Suprapubic skin (tissue), 4 donors: ENCODE data around the gene GSG1L.

Experiments
- CTCF ChIP-seq, 2 donors: fragments of 200-600 bp in 1 of 2; fragments of 450-650 bp in 1 of 2; sonication (generic) in 1 of 2; IDR thresholded peaks; one replicate each; pipeline ENCODE4 v1.5.1; 2016 to 2019; ENCODE audit warnings: antibody characterized with exemption in 2 of 2, mild to moderate bottlenecking in 1 of 2, moderate library complexity in 1 of 2
- EP300 ChIP-seq: sonication (generic); formaldehyde crosslinking; IDR thresholded peaks from one replicate; pipeline ENCODE4 v1.6.1; 2017; ENCODE audit warnings: antibody characterized with exemption
- POLR2A ChIP-seq, 2 donors: fragments of 450-650 bp; IDR thresholded peaks; one replicate each; pipeline ENCODE4 v1.6.1; 2017; ENCODE audit warnings: antibody characterized with exemption in 2 of 2, mild to moderate bottlenecking in 2 of 2, moderate library complexity in 2 of 2
- POLR2AphosphoS5 ChIP-seq, 3 donors: sonication (generic); formaldehyde crosslinking; IDR thresholded peaks; one replicate each; pipeline ENCODE4 v1.6.1; 2017; ENCODE audit warnings: antibody characterized with exemption in 3 of 3

GRCh38 chr16:28073836-28074235 lies 10.3 kb upstream of the GSG1L start:
- TF ChIP-seq CTCF (IDR thresholded peaks at IDR 0.05) (no peak), POLR2AphosphoS5 (IDR thresholded peaks at IDR 0.05) (no peak), EP300 (no peak), POLR2A (IDR thresholded peaks at IDR 0.05) (no peak)
